Activated CD4-positive, CD25-positive, alpha-beta regulatory T cell treated with anti-CD3 and anti-CD28 coated beads, Interleukin-2, amount 50 U/mL, for 72 hours (primary cell): Measurements from ENCODE around the gene PLXDC2.

ENCODE experiments used
- DNase-seq: peaks from one replicate; pipeline ENCODE4 v3.0.0; 2021

Gene PLXDC2

GRCh38 chr10:20232079-20232705 is 416.0 kb downstream of the PLXDC2 start:
- no peak for DNase-seq

- no peak for DNase-seq
These were observed 417.2 kb downstream of the PLXDC2 start for GRCh38 chr10:20233423-20233822.

- no peak for DNase-seq
These were observed 418.3 kb downstream of the PLXDC2 start for GRCh38 chr10:20234579-20234978.

- DNase-seq: no peak
These were observed 420.9 kb downstream of the PLXDC2 start for GRCh38 chr10:20237091-20237570.

GRCh38 chr10:20237586-20237985 is 421.4 kb downstream of the PLXDC2 start:
- DNase-seq: no peak

- DNase-seq: no peak
These were observed 424.4 kb downstream of the PLXDC2 start for GRCh38 chr10:20240643-20241042.

GRCh38 chr10:20247454-20247853 is 431.2 kb downstream of the PLXDC2 start:
- DNase-seq: no peak

- no peak for DNase-seq
These were observed 431.9 kb downstream of the PLXDC2 start for GRCh38 chr10:20247891-20248708.

GRCh38 chr10:20254078-20254477 is 437.8 kb downstream of the PLXDC2 start:
- no peak for DNase-seq

GRCh38 chr10:20254497-20254896 is 438.3 kb downstream of the PLXDC2 start:
- DNase-seq: no peak

GRCh38 chr10:20256969-20257368 is 440.7 kb downstream of the PLXDC2 start:
- DNase-seq: no peak

GRCh38 chr10:20257422-20257821 is 441.2 kb downstream of the PLXDC2 start:
- no peak for DNase-seq

GRCh38 chr10:20265146-20265545 is 448.9 kb downstream of the PLXDC2 start:
- no peak for DNase-seq

GRCh38 chr10:20267734-20268133 is 451.5 kb downstream of the PLXDC2 start:
- DNase-seq: no peak

GRCh38 chr10:20271490-20271889 is 455.3 kb downstream of the PLXDC2 start:
- no peak for DNase-seq

- DNase-seq: no peak
These were observed 456.4 kb downstream of the PLXDC2 start for GRCh38 chr10:20272608-20273007.

GRCh38 chr10:20274571-20274970 is 458.3 kb downstream of the PLXDC2 start:
- DNase-seq: no peak

- no peak for DNase-seq
These were observed 460.1 kb downstream of the PLXDC2 start for GRCh38 chr10:20276127-20276979.

GRCh38 chr10:20277820-20278219 is 461.6 kb downstream of the PLXDC2 start:
- DNase-seq: no peak

GRCh38 chr10:20281579-20281978 is 465.3 kb downstream of the PLXDC2 start:
- no peak for DNase-seq

GRCh38 chr10:20287586-20287985 is 471.4 kb downstream of the PLXDC2 start:
- DNase-seq: no peak

GRCh38 chr10:20288060-20288459 is 471.8 kb downstream of the PLXDC2 start:
- DNase-seq: no peak

- DNase-seq: no peak
These were observed 473.0 kb downstream of the PLXDC2 start for GRCh38 chr10:20289070-20289828.
